HepG2 (cell line): Measurements from ENCODE around the gene TAT. TPM values are rescaled to one million over a fixed set of nuclear protein-coding genes. Genes with fewer than 3 reads are reported as not detected.

Source experiments
- AHR ChIP-seq: IDR thresholded peaks from 2 replicates; pipeline ENCODE4 v1.6.1; 2018; ENCODE audit warnings: missing genetic modification reagents, missing compliant biosample characterization
- DPF2 ChIP-seq: sonication (generic); formaldehyde crosslinking; IDR thresholded peaks from 2 replicates; pipeline ENCODE4 v1.4.0; 2020; ENCODE audit warnings: mild to moderate bottlenecking, low read depth, missing genetic modification reagents, borderline replicate concordance
- MEIS1 ChIP-seq: sonication (generic); formaldehyde crosslinking; IDR thresholded peaks from 2 replicates; pipeline ENCODE4 v1.9.0; 2021; ENCODE audit warnings: mild to moderate bottlenecking, missing genetic modification reagents, moderate library complexity, borderline replicate concordance
- NFYB ChIP-seq: sonication (generic); formaldehyde crosslinking; IDR thresholded peaks from 2 replicates; pipeline ENCODE4 v1.4.0; 2020; ENCODE audit warnings: missing genetic modification reagents
- NPAS2 ChIP-seq: sonication (generic); formaldehyde crosslinking; IDR thresholded peaks from 2 replicates; pipeline ENCODE4 v1.8.0; 2022; ENCODE audit warnings: mild to moderate bottlenecking, missing genetic modification reagents, borderline replicate concordance
- PRMT3 ChIP-seq: sonication (generic); formaldehyde crosslinking; IDR thresholded peaks from 2 replicates; pipeline ENCODE4 v1.8.1; 2022; ENCODE audit warnings: low read depth, mild to moderate bottlenecking, moderate library complexity, missing genetic modification reagents, borderline replicate concordance
- RCOR2 ChIP-seq: IDR thresholded peaks from 2 replicates; pipeline ENCODE4 v1.6.1; 2016; ENCODE audit warnings: missing biosample characterization, missing genetic modification reagents
- TBP ChIP-seq: sonication (generic); formaldehyde crosslinking; IDR thresholded peaks from 2 replicates; pipeline ENCODE4 v1.5.0; 2020; ENCODE audit warnings: missing genetic modification reagents
- U2AF1 ChIP-seq: fragments of 200-400 bp; formaldehyde crosslinking; optimal IDR thresholded peaks from 2 replicates; pipeline ENCODE3; 2017; ENCODE audit warnings: mild to moderate bottlenecking, low read depth, low read length
- ZC3H13 ChIP-seq: sonication (generic); formaldehyde crosslinking; IDR thresholded peaks from 2 replicates; pipeline ENCODE4 v1.8.1; 2023; ENCODE audit warnings: mild to moderate bottlenecking, missing genetic modification reagents, moderate library complexity
- ZNF670 ChIP-seq: sonication (generic); formaldehyde crosslinking; IDR thresholded peaks from 2 replicates; pipeline ENCODE4 v1.8.0; 2022; ENCODE audit warnings: mild to moderate bottlenecking, missing genetic modification reagents, borderline replicate concordance
- polyA plus RNA-seq, 8 experiments: library from polyadenylated mRNA; depleted of rRNA in 3 of 8; stranded (reverse) in 7 of 8; unstranded in 1 of 8; fragments of >200 nt; fragmentation: Illumina TruSeq in 4 of 8; extraction: Trizol in 4 of 8; gene quantifications; 2 replicates each; pipeline versions ENCODE4 v1.2.1 to v1.2.3, GENCODE V29; 2011 to 2016; ENCODE audit warnings: low read depth in 4 of 8, missing spikeins in 1 of 8, mixed read lengths in 1 of 8; ENCODE audit not compliant: insufficient read depth in 1 of 8
- total RNA-seq, 5 experiments: library from RNA; depleted of rRNA; stranded (reverse); fragments of >200 nt; fragmentation: Illumina TruSeq; extraction: Trizol; gene quantifications; 2 replicates each; pipeline ENCODE4 v1.2.3, GENCODE V29; 2016; ENCODE audit warnings: low read depth in 1 of 5
- TF ChIP-seq, protein P1 (sequence below): sonication (generic); formaldehyde crosslinking; IDR thresholded peaks from 2 replicates; pipeline ENCODE4 v1.4.0; 2020; ENCODE audit warnings: missing genetic modification reagents
- TF ChIP-seq, protein P2 (sequence below): sonication (generic); formaldehyde crosslinking; IDR thresholded peaks from 2 replicates; pipeline ENCODE4 v1.4.0; 2020; ENCODE audit warnings: missing genetic modification reagents
- TF ChIP-seq, protein P3 (sequence below): sonication (generic); formaldehyde crosslinking; IDR thresholded peaks from 2 replicates; pipeline ENCODE4 v1.4.0; 2020; ENCODE audit warnings: missing genetic modification reagents, mild to moderate bottlenecking, borderline replicate concordance
- TF ChIP-seq, protein P4 (sequence below): sonication (generic); formaldehyde crosslinking; IDR thresholded peaks from 2 replicates; pipeline ENCODE4 v1.5.0; 2020; ENCODE audit warnings: missing genetic modification reagents
- TF ChIP-seq, protein P5 (sequence below): sonication (generic); formaldehyde crosslinking; IDR thresholded peaks from 2 replicates; pipeline ENCODE4 v1.4.0; 2020; ENCODE audit warnings: missing genetic modification reagents
- TF ChIP-seq, protein P6 (sequence below): sonication (generic); formaldehyde crosslinking; IDR thresholded peaks from 2 replicates; pipeline ENCODE4 v1.4.0; 2020; ENCODE audit warnings: missing genetic modification reagents, borderline replicate concordance

The TAT gene
- total and polyA plus RNA-seq, 2 of the 13 experiments (the other 11 are each of a cell fraction or from before 2014, with no cell fraction given) = 1.6 to 5.8 TPM

DNA sequence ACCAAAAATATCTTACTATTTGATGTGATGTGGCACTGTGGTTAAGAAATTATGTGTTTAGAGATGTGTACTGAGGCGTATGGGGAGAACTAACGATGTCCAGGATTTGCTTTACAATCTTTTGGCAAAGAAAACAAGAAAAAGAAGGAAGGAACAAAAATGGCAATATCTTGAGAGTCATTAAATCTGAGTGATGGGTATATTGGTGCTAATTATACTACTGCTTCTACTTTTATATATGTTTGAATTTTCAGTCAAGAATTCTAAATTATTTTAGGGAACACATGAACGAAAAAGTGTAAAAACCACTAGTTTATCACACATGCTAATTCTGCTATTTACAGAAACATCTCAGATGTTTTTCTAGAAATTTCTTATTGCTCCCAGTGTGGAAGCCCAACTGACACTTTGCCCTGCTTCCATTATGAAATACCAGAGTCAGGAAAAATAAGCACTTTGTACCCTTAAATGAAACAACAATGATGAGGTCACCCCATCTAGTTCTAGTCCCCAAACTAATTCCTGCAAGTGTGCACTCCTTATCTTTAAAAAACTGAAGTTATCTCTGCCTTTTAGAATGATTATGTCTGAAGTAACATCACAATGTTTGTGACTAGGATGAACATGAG is 18.8 kb downstream of the TAT start (continued):
- no peak for TF ChIP-seq NPAS2
- TF ChIP-seq, protein P1, sequence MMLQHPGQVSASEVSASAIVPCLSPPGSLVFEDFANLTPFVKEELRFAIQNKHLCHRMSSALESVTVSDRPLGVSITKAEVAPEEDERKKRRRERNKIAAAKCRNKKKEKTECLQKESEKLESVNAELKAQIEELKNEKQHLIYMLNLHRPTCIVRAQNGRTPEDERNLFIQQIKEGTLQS (CRISPR knock-in tag) = peak; percentile 69; the same call in 1 of the 2 replicates
- no peak for TF ChIP-seq PRMT3
- no peak for TF ChIP-seq RCOR2 (CRISPR knock-in tag)
- TF ChIP-seq MEIS1 (CRISPR knock-in tag) = no peak
- no peak for TF ChIP-seq DPF2 (CRISPR knock-in tag)
- no peak for TF ChIP-seq NFYB (CRISPR knock-in tag)
- TF ChIP-seq, protein P2, sequence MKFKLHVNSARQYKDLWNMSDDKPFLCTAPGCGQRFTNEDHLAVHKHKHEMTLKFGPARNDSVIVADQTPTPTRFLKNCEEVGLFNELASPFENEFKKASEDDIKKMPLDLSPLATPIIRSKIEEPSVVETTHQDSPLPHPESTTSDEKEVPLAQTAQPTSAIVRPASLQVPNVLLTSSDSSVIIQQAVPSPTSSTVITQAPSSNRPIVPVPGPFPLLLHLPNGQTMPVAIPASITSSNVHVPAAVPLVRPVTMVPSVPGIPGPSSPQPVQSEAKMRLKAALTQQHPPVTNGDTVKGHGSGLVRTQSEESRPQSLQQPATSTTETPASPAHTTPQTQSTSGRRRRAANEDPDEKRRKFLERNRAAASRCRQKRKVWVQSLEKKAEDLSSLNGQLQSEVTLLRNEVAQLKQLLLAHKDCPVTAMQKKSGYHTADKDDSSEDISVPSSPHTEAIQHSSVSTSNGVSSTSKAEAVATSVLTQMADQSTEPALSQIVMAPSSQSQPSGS (CRISPR knock-in tag) = peak; percentile 92
- TF ChIP-seq, protein P3, sequence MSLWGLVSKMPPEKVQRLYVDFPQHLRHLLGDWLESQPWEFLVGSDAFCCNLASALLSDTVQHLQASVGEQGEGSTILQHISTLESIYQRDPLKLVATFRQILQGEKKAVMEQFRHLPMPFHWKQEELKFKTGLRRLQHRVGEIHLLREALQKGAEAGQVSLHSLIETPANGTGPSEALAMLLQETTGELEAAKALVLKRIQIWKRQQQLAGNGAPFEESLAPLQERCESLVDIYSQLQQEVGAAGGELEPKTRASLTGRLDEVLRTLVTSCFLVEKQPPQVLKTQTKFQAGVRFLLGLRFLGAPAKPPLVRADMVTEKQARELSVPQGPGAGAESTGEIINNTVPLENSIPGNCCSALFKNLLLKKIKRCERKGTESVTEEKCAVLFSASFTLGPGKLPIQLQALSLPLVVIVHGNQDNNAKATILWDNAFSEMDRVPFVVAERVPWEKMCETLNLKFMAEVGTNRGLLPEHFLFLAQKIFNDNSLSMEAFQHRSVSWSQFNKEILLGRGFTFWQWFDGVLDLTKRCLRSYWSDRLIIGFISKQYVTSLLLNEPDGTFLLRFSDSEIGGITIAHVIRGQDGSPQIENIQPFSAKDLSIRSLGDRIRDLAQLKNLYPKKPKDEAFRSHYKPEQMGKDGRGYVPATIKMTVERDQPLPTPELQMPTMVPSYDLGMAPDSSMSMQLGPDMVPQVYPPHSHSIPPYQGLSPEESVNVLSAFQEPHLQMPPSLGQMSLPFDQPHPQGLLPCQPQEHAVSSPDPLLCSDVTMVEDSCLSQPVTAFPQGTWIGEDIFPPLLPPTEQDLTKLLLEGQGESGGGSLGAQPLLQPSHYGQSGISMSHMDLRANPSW = no peak
- no peak for TF ChIP-seq AHR (CRISPR knock-in tag)
- TF ChIP-seq, protein P4, sequence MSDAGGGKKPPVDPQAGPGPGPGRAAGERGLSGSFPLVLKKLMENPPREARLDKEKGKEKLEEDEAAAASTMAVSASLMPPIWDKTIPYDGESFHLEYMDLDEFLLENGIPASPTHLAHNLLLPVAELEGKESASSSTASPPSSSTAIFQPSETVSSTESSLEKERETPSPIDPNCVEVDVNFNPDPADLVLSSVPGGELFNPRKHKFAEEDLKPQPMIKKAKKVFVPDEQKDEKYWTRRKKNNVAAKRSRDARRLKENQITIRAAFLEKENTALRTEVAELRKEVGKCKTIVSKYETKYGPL = no peak
- TF ChIP-seq ZNF670 (CRISPR knock-in tag) = no peak
- TF ChIP-seq ZC3H13 (CRISPR knock-in tag) = no peak
- TF ChIP-seq TBP (CRISPR knock-in tag) = no peak
- TF ChIP-seq, protein P5, sequence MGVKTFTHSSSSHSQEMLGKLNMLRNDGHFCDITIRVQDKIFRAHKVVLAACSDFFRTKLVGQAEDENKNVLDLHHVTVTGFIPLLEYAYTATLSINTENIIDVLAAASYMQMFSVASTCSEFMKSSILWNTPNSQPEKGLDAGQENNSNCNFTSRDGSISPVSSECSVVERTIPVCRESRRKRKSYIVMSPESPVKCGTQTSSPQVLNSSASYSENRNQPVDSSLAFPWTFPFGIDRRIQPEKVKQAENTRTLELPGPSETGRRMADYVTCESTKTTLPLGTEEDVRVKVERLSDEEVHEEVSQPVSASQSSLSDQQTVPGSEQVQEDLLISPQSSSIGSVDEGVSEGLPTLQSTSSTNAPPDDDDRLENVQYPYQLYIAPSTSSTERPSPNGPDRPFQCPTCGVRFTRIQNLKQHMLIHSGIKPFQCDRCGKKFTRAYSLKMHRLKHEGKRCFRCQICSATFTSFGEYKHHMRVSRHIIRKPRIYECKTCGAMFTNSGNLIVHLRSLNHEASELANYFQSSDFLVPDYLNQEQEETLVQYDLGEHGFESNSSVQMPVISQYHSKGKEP (CRISPR knock-in tag) = no peak
- no peak for TF ChIP-seq U2AF1
- TF ChIP-seq, protein P6, sequence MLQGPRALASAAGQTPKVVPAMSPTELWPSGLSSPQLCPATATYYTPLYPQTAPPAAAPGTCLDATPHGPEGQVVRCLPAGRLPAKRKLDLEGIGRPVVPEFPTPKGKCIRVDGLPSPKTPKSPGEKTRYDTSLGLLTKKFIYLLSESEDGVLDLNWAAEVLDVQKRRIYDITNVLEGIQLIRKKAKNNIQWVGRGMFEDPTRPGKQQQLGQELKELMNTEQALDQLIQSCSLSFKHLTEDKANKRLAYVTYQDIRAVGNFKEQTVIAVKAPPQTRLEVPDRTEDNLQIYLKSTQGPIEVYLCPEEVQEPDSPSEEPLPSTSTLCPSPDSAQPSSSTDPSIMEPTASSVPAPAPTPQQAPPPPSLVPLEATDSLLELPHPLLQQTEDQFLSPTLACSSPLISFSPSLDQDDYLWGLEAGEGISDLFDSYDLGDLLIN = no peak
